GM21737 (cell line): ENCODE data around the gene CYB561D1.

Experiments
- ATAC-seq: cut with Tn5 transposase; IDR thresholded peaks from one replicate; pipeline ENCODE4 v1.9.1; 2021; ENCODE audit warnings: mild to moderate bottlenecking, moderate library complexity; ENCODE audit not compliant: unreplicated experiment

CYB561D1 gene

GRCh38 chr1:109479901-109480300 is 14.0 kb upstream of the CYB561D1 start:
- ATAC-seq: no peak

GRCh38 chr1:109481646-109482045 is 12.2 kb upstream of the CYB561D1 start:
- ATAC-seq: no peak

DNA sequence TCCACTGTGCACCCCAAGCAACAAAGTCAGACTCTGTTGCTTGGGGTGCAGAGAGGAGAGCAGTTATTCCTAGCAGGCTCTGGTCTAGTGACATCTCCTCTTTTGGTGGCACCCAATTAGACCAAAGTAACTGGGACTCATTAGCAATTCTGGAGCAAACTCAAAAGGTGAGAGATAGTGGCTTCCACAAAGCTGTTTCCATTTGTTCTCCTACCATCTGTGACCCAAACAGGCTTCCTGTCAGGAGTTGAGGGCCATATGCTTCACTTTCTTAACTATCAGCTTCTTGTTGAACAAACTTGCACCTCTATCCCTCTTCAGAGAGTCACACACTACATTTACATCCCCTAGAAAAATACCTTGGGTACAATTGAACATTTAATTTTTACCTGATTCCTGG is 11.7 kb upstream of the CYB561D1 start:
- ATAC-seq: no peak

DNA sequence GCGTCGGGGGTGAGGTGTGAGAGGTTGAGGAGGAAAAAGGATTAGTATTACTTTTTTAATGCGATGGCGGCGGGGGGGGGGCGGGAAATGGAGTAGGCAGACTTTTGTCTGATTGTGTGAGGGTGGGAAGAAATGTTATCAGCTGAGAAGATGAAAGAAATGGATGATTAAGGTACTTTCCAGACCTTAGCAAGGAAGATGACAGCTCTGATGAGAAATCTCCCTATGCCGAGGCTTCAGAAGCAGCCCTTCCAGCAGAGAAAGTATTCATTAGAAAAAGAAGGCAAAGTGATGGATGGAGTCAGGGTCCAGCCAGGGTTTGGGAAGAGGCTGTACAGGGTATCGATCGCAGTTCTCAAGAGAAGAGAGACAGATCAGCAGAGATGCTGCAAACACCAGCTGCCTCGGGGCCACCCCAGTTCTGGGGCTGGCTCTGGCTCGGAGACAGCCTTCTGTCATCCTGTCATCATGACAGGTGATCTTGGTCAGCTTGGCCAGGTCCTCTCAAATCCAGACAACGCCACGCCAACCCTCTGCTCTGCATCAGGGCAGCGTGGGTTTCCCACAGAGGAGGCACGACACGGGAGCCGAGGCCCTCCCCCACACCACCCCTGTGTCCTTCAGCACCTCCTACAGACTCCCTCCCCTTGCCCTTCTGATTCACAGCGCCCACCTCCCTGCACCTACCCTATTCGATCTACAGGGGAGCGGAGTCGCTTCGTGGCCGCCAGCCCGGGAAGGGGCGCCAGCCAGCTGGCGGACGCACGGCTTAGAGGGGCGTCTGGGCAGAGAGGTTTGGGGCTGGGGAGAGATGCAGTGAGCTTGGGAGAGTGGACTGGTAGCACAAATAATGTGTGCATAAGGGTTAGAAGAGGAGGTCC is 10.9 kb upstream of the CYB561D1 start:
- peak; percentile 11 for ATAC-seq

DNA sequence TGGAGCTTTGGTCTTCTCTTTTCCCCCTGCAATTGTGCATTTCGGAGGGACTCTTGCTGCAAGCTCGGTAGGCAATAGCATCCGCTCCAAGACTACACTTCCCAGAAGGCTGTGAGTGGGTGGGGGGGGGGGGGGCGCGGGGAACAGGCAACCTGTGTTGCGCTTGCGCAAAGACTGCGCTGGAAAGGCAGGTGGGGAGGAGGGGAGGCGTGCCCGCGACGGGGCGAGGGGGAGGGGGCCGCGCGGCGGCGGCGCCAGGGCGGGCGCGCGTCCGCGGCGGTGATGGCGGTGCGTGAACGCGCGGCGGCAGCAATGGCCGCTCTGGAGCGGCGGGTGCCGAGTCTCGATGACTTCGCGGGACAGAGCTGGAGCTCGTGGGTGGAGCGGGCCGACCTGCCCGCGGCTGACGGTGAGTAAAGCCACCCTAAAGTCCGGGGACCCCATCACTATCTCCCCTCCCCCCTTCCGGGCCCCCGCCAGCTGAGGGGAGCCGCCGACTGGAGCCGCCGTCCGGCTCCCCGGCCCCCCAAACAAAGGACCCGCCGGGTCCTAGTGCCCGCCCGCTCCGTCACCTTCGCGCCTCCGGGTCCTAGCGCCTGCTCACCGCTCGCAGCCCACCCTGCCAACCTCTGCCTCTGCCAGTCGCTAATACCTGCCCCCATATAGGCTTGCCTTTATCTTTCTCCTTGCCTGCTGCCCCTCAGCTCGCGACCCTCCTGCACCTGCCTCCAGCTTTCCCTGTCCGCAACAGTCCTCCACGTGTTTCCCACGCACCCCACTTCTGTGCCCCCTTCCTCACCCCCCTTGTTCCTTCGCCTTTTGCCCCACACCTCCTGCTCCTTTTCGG is 10.0 kb upstream of the CYB561D1 start, which contains the start of gene ATXN7L2:
TSS of gene ATXN7L2 (plus strand) at position 234 of the 847 bp plus-strand sequence. CDS start at position 283, 49 bp downstream.
- ATAC-seq: peak; percentile 55

- no peak for ATAC-seq
These were observed 9.3 kb upstream of the CYB561D1 start for GRCh38 chr1:109484519-109484975.

- no peak for ATAC-seq
These were observed 8.9 kb upstream of the CYB561D1 start for GRCh38 chr1:109485001-109485400.

GRCh38 chr1:109487261-109487660 is 6.6 kb upstream of the CYB561D1 start:
- ATAC-seq: no peak

DNA sequence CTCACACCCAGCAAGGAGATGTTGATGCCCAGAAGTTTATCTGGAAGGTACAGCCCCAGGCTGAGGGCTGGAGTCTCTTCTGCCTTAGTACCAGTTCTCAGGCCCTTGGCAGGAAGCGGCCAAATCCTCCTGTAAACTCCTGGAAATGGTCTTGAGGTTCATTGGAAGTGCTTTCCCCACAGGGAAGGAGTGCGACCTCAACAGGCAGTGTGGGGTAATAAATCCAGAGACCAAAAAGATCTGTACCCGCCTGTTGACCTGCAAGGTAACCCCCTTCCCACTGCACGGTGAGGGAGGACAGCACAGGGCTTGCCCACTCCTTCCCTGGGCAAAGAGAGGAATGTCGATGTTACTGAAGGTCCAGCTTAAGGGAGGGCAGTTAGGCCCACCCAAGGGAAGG is 5.7 kb upstream of the CYB561D1 start:
- ATAC-seq: no peak

DNA sequence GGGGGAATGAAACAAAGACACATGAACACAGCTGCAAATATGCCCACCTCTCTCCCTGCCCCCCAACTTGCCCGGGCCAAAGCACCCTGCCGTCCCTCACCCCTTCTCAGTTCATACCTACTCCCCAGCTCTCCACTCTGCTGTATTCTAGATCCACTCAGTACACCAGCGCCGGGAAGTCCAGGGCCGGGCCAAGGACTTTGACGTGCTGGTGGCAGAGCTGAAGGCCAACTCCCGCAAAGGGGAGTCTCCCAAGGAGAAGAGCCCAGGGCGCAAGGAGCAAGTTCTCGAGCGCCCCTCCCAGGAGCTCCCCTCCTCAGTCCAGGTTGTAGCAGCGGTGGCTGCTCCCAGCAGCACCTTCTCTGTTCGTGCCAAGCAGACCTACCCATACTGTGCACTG is 5.2 kb upstream of the CYB561D1 start:
- ATAC-seq: no peak

DNA sequence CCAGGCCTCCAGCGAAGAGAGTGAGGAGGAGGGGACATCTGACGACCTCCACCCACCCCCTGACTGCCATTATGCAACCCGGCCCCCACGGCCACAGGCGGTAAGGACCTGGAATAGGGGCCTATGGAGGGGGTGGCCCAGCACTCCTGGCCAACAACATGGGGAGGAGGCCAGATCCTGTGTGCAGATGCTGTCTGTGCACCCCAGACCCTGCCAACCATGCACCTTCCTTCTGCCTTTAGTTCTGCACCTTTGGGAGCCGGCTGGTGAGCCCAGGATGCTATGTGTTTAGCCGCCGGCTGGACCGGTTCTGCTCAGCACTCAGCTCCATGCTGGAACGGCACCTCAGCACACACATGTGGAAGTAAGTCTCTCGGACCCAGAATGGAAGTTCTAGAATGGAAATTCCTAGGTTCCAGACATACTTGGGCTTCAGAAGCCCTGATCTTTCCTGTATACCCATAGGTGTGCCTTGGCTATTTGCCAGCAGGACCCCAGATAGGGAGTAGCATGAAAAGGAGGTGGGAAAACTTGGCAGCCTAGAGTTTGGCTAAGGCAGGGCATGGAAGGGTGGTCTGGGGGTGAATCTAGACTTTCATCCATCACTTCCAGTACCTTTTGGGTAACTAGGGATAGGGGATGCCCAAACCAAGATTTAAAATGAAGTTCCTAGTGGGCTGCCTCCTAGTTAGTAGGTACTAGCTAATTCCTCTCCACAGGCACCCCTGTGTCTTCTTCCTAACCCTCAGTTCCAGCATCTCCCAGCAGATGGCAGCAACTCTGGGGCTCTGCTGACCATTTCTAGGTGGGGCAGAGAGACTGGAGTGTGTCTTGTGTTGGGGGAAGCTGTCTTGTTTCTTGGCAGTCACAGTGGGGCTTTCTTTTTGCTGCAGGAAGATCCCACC is 3.6 kb upstream of the CYB561D1 start:
- no peak for ATAC-seq

DNA sequence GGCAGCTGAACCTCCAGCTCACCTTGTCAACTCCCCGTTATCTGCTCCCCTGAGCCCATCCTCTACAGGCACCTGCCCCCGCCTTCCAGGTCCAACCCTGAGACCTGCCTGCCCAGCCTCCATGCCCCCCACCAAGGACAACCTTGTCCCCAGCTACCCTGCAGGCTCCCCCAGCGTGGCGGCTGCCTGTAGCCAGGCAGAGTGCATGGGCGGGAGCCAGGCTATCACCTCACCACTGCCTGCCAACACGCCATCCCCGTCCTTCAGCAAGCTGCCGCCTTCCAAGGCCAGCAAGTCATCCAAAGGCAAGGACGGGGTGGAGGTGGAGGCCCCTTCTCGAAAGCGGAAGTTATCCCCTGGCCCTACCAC is 3.0 kb upstream of the CYB561D1 start:
- no peak for ATAC-seq

DNA sequence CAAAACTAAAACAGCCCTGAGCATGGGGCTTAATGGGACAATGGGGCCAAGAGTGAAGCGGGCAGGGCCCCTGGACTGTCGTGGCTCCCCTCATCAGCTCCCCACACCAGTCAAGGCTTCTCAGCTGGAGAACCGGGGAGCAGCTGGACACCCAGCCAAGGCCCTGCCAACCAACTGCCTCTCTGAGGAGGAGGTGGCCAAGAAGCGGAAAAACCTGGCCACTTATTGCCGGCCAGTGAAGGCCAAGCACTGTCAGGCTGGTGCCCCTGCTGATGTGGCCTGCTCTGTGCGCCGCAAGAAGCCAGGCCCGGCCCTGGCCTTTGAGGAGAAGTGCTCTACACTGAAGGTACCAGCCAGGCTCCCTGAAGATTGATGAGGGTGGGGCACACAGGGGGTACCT is 2.5 kb upstream of the CYB561D1 start:
- ATAC-seq: no peak

GRCh38 chr1:109492779-109493178 is 1.1 kb upstream of the CYB561D1 start:
- ATAC-seq: no peak

GRCh38 chr1:109493227-109493626 is 667 bp upstream of the CYB561D1 start:
- ATAC-seq: no peak

DNA sequence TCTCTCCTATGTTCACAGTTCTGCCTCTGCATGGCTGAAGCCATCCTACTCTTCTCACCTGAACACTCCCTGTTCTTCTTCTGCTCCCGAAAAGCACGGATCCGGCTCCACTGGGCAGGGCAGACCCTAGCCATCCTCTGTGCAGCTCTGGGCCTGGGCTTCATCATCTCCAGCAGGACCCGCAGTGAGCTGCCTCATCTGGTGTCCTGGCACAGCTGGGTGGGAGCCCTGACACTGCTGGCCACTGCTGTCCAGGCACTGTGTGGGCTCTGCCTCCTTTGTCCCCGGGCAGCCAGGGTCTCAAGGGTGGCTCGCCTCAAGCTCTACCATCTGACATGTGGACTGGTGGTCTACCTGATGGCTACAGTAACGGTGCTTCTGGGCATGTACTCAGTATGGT is 1.8 kb downstream of the CYB561D1 start:
- no peak for ATAC-seq

DNA sequence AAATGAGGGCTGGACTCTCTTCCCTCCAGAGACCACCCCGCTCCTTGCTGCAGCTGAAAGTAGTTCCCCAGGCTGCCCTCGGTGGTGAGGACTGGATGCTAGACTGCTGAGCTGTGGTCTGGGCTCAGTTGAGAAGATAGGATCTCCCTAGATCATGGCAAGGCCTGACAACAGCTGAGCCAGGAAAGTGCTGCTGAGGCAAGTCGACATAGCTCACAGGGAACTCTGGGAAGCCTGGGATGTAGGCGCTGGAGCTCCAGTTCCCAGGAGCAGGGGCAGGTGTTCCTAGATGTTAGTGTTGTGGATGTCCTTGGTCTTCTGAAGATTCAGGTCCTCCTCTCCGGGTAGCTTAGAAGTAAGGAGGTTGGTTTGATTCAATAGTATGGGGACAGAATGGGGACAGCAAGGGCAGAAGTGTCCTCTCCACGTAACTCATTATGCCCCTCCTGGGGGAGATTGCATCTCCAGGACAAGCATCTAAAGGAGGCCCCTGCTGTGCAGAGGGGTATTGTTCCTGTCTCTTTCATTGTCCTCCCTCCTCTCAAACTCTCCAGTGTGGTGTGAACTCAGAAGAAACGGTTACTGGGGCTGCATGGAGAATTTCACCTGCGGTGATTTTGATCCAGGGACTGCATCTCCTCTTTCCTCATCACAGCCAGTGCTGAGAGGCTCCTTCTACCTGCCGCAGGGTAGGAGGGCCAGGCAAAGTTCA is 3.7 kb downstream of the CYB561D1 start:
- ATAC-seq: no peak

- no peak for ATAC-seq
These were observed 4.4 kb downstream of the CYB561D1 start for GRCh38 chr1:109498161-109498801.

- no peak for ATAC-seq
These were observed 5.2 kb downstream of the CYB561D1 start for GRCh38 chr1:109499081-109499480.
